ENCODE data around the gene ELOVL2. TPM values are rescaled to one million over a fixed set of nuclear protein-coding genes. Genes with fewer than 3 reads are reported as not detected.

The ELOVL2 gene
- total and polyA plus RNA-seq, 10 of the 15 experiments (the other 5 are each of a cell fraction or from before 2014, with no cell fraction given): 0.01 to 0.03 TPM; not detected in 8

DNA sequence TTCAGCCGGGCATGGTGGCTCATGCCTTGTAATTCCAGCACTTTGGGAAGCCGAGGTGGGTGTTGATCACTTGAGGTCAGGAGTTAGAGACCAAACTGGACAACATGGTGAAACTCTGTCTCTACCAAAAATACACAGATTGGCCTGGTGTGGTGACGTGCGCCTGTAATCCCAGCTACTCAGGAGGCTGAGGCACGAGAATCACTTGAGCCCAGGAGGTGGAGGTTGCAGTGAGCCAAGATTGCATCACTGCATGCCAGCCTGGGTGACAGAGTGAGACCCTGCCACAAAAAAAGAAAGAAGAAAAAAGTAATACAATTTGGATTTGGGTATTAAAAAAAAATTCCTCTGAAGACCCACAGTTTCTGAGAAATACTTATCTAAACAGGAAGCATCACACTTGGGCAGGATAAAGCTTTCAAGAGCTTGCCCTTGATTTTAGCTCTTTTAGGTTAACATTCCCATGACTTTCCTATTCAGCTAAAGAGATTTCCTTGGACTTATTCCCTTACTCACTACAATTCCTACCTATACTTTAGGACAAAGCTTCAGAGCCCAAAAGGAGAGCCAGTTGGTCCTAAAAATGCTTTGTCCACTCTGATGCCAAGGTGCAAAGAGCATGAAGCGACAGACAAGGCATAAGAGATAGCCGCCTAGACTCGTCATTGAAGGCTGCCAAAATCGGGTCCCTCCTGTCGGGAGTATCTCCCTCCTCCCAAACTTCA is 1.9 kb downstream of the ELOVL2 start:
- Histone ChIP-seq H3K4me2 (ENCODE audit: control insufficient read depth, insufficient read depth) (no peak overlapping the region), H3K4me3 (no peak overlapping the region), H3K79me2 (ENCODE audit: control insufficient read depth, insufficient read depth, low read length) (no peaks in the 10 kb centered on the region), H3K36me3 (ENCODE audit: control insufficient read depth in 2 of 2, insufficient read depth in 2 of 2, low read length in 1 of 2) (no peaks in the 10 kb centered on the region), H3K4me1 (ENCODE audit: control insufficient read depth, insufficient read depth, low read length) (0 out of 2 replicates have a peak, but pooled peaks cover 4% of the 10 kb centered on the region), H3K27ac (ENCODE audit: control insufficient read depth, insufficient read depth) (no peak overlapping the region), H3K9ac (ENCODE audit: control insufficient read depth, insufficient read depth, low read length) (no peak overlapping the region), H2AFZ (ENCODE audit: control insufficient read depth, low read depth, low read length) (no peak overlapping the region), H4K20me1 (ENCODE audit: control insufficient read depth, insufficient read depth) (no peaks in the 10 kb centered on the region), H3K27me3 (replicated peaks in 1 of 2; ENCODE audit: control insufficient read depth in 2 of 2, insufficient read depth in 2 of 2, low read length in 1 of 2) (peaks cover 8 to 22% of the 10 kb centered on the region in 2 experiments), H3K9me3 (replicated peaks; ENCODE audit: control insufficient read depth, insufficient read depth, low read length) (no peaks in the 10 kb centered on the region)
- no TSS peak for BruUV-seq (replicated peaks)
- DNase-seq (ENCODE audit: low read depth, low spot score) (no peak), FAIRE-seq (no peak), ATAC-seq (no peak)
- SMC1A ChIA-PET (ENCODE audit: uncharacterized antibody, unreplicated experiment): interaction anchor here (1.3 kb wide), 1 partner anchor 27 kb away, joined by 5 read pairs; no protein-coding TSS in a partner anchor
- intact Hi-C loops (cut with micrococcal nuclease; ENCODE audit: unreplicated experiment) (no loop called here), in situ Hi-C loops (cut with MboI) (no loop called here)
- CTCF ChIA-PET: interaction anchor here (1.0 to 1.8 kb wide), 2 partner anchors 27 to 91 kb away, joined by 3 to 5 read pairs; no protein-coding TSS in a partner anchor
- WGBS (ENCODE audit: insufficient coverage, insufficient replicate concordance, low lambda C conversion rate, missing lambda C conversion rate): 52% methylated on average over 10 of the region's 10 CpGs
- RAD21 ChIA-PET (ENCODE audit: unreplicated experiment): no interaction called here
- no peak for TF ChIP-seq TAF1 (IDR thresholded peaks at IDR 0.05; ENCODE audit: borderline replicate concordance, low read depth, low read length)
- no peak for TF ChIP-seq ZSCAN29 (IDR thresholded peaks at IDR 0.05)
- TF ChIP-seq ZNF687 (IDR thresholded peaks at IDR 0.05): no peak
- no peak for TF ChIP-seq CEBPZ (IDR thresholded peaks at IDR 0.05; ENCODE audit: low read depth, low read length)
- no peak for TF ChIP-seq RUNX3 (IDR thresholded peaks at IDR 0.05; ENCODE audit: low read length)
- no peak for TF ChIP-seq SIX5 (IDR thresholded peaks at IDR 0.05; ENCODE audit: low read depth, low read length, severe bottlenecking)
- TF ChIP-seq SMAD1 (IDR thresholded peaks at IDR 0.05; ENCODE audit: low read depth, partially characterized antibody): no peak
- no peak for TF ChIP-seq BACH1 (IDR thresholded peaks at IDR 0.05; ENCODE audit: borderline replicate concordance)
- no peak for TF ChIP-seq MEF2A (IDR thresholded peaks at IDR 0.05; ENCODE audit: insufficient read depth, low read depth, low read length)
- TF ChIP-seq PKNOX1 (IDR thresholded peaks at IDR 0.05): no peak
- TF ChIP-seq SIN3A (IDR thresholded peaks at IDR 0.05; ENCODE audit: low read depth, low read length): no peak
- no peak for TF ChIP-seq CHD4 (IDR thresholded peaks at IDR 0.05)
- no peak for TF ChIP-seq ETV6 (conservative IDR thresholded peaks at IDR 0.05 in 1 of 2, IDR thresholded peaks at IDR 0.05 in 1 of 2; ENCODE audit: borderline replicate concordance in 1 of 2, low read depth in 1 of 2)
- POLR2A ChIA-PET: interaction anchor here (0.6 kb wide), 1 partner anchor 502 kb away, joined by 3 read pairs; no protein-coding TSS in a partner anchor

All from GM12878 (cell line).